T-helper 17 cell (primary cell): ENCODE measurements around the gene CLMN. TPM values are rescaled to one million over a fixed set of nuclear protein-coding genes. Genes with fewer than 3 reads are reported as not detected.

Source experiments
- ATAC-seq: fragments of 150-1000 bp; cut with Tn5 transposase; 2 replicates; pipeline ENCODE4 v1.10.0; 2021; ENCODE audit warnings: mild to moderate bottlenecking, moderate library complexity
- DNase-seq, 3 donors: peaks; one replicate each; pipeline versions ENCODE4 v3.0.0 to v3.0.0-alpha.2; 2020 to 2021
- H3K9me3 ChIP-seq: one replicate; pipeline ENCODE4 v1.7.0; 2013; ENCODE audit warnings: low read length, mild to moderate bottlenecking; ENCODE audit not compliant: control insufficient read depth, poor library complexity, severe bottlenecking
- H3K27ac Mint-ChIP-seq: one replicate; pipeline ENCODE4 v1.8.0; 2022; ENCODE audit warnings: mild to moderate bottlenecking, moderate library complexity, mixed read lengths
- H3K27me3 Mint-ChIP-seq: one replicate; pipeline ENCODE4 v1.8.0; 2022; ENCODE audit warnings: mixed read lengths
- H3K36me3 Mint-ChIP-seq: one replicate; pipeline ENCODE4 v1.8.0; 2022; ENCODE audit warnings: low read depth, mixed read lengths
- H3K4me1 Mint-ChIP-seq: one replicate; pipeline ENCODE4 v1.8.0; 2022; ENCODE audit warnings: mild to moderate bottlenecking, mixed read lengths
- H3K4me3 Mint-ChIP-seq: one replicate; pipeline ENCODE4 v1.8.0; 2022; ENCODE audit warnings: mild to moderate bottlenecking, moderate library complexity, mixed read lengths
- total RNA-seq, 4 donors: library from RNA in 2 of 4; stranded (reverse) in 2 of 4; gene quantifications; one replicate each; pipeline ENCODE4 v1.2.3 and lab custom pipeline; 2022 to 2026

The CLMN gene
- total RNA-seq, 2 donors from 2014 or later: 0.26 to 1.3 TPM

DNA sequence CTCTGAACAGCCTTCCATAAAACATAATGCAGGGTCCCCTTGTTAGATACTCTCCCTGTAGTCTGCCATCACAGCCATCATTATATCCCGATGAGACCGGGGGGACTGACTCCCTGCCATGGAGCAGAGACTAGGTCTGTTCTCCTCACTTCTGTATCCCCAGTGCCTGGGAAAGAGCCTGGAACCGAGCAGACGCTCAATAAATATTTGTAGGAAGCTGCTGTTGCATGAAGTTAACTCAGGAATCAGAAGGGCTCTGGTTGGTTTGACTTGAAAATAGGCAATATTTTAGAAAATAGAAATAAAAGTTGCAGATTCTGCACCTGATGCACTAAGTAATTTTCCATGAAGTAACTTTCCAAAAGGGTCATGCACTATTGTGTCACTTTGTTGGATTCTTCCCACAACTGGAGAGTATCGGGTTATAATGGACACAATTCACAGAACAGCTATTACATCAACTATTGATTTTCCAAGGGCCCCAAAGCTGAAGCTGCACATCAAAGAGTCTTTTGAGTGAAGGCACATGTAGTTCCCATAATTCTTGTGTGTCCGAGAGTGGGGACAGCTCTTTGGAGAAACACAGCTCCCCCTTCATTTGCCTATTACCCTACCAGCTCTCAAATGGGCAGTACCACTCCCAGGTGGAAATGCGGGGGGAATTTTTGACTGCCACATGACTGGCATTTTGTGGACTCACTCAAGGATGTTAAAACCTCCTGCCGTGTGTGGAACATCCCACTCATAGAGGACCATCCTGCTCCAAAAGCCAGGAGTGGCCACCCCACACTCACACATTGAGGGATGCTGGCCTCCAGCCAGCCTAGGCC, 18.8 kb downstream of the CLMN start:
- ATAC-seq: no peak
- H3K27ac Mint-ChIP-seq: no peak overlapping the region
- H3K4me3 Mint-ChIP-seq: no peak overlapping the region
- H3K4me1 Mint-ChIP-seq: no peaks in the 10 kb centered on the region
- H3K27me3 Mint-ChIP-seq: peaks cover 65% of the 10 kb centered on the region
- peaks cover 3% of the 10 kb centered on the region for H3K36me3 Mint-ChIP-seq
- no peak for DNase-seq
- H3K9me3 ChIP-seq: no peaks in the 10 kb centered on the region

DNA sequence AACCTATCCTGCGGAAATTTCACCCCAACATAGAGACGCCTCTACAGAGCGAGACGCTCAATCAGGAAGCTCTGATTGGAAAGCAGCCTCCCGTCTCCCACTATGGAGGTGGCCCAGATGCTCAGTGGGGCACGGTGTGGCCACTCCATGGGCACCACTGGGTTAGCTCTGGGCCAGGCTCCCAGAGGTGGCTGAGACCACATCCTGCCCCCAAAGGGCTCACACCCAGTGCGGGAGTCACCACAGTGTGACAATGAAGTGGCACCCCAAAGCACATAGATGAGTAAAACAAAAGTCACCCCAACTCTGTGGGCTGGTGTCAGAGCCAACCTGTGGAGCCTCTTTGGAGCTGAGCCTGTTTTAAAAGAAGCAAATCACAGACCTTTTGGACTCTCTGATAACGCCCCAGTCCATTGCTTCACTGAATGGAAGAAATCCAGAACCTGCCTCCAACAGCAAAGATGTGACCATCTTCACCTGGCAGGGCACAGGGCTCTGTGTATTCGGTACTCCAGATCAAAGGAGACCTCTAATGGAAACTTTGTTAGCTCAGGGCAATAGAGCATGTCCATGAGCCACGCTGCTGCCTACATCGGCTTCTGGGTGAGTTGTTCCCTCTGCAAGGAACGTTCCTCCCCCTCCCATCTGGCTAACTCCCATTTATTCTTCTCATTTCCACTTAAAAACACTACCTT, 19.6 kb downstream of the CLMN start:
- peaks cover 5% of the 10 kb centered on the region for H3K36me3 Mint-ChIP-seq
- H3K27me3 Mint-ChIP-seq: peaks cover 62% of the 10 kb centered on the region
- H3K4me1 Mint-ChIP-seq: no peaks in the 10 kb centered on the region
- no peak for DNase-seq
- ATAC-seq: no peak
- H3K27ac Mint-ChIP-seq: no peak overlapping the region
- no peak overlapping the region for H3K4me3 Mint-ChIP-seq
- no peaks in the 10 kb centered on the region for H3K9me3 ChIP-seq

DNA sequence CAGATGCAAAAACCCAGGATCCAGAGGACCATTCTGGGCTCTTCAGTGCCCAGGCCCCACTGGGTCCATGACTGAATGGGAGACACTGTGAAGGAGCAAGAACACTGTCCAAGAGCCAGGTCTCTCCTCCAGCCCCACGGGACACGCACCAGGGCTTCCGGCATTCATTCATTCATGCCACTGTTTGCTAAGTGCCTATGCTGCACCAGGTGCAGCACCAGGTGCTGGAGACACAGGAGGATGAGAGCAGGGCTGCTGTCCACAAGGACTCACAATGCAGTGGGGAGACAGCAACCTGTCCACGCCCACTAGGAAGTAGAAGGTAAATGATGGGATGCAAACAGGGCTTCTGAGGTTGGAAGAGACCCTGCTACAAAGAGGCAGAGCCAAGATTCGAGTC, 20.4 kb downstream of the CLMN start:
- H3K9me3 ChIP-seq: no peaks in the 10 kb centered on the region
- peaks cover 5% of the 10 kb centered on the region for H3K36me3 Mint-ChIP-seq
- no peaks in the 10 kb centered on the region for H3K4me1 Mint-ChIP-seq
- no peak for ATAC-seq
- H3K27ac Mint-ChIP-seq: no peak overlapping the region
- no peak for DNase-seq
- no peak overlapping the region for H3K4me3 Mint-ChIP-seq
- peaks cover 59% of the 10 kb centered on the region for H3K27me3 Mint-ChIP-seq

DNA sequence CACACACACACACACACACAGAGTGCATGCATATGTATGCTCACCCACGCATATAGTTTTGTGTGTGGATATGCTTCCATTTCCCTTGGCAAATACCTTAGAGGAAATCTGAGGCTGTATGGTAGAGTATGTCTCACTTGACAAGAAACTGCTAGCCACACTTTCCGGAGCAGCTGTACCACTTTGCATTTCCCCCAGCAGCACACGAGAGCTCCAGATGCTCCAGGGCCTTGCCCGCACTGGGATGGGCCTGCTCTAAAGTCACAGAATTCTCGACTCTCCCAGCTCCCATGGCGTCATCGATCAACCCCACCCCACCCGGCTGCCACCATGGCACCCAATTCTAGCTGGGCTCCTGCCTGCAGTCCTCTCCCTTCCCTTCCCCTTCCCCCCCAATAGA, 21.9 kb downstream of the CLMN start:
- Mint-ChIP-seq H3K4me3 (no peak overlapping the region), H3K4me1 (no peaks in the 10 kb centered on the region), H3K27me3 (peaks cover 56% of the 10 kb centered on the region), H3K36me3 (peaks cover 5% of the 10 kb centered on the region), H3K27ac (no peak overlapping the region)
- H3K9me3 ChIP-seq: no peaks in the 10 kb centered on the region
- ATAC-seq: no peak
- DNase-seq: no peak

DNA sequence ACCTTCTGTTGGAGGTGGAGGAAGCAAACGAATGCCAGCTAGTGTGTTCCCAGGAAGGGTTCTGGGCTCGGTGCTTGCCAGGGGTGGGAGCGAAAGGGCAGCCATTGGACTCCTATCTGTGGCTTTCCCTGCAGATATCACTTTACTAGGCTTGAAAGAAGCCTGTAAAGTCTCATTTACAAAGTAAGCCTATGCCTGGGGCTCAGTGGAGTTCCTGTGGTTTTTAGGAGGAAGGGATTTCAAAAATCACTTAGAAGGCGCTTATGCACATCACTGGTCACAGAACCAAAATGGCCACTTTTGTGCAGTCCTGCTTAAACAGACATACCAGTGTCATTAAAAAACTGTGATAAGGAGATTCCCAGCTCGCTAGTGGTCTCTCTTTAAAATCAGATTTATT, 22.7 kb downstream of the CLMN start:
- Mint-ChIP-seq H3K27ac (no peak overlapping the region), H3K4me3 (no peak overlapping the region), H3K27me3 (peaks cover 55% of the 10 kb centered on the region), H3K4me1 (no peaks in the 10 kb centered on the region), H3K36me3 (peaks cover 5% of the 10 kb centered on the region)
- no peaks in the 10 kb centered on the region for H3K9me3 ChIP-seq
- no peak for ATAC-seq
- DNase-seq: no peak

DNA sequence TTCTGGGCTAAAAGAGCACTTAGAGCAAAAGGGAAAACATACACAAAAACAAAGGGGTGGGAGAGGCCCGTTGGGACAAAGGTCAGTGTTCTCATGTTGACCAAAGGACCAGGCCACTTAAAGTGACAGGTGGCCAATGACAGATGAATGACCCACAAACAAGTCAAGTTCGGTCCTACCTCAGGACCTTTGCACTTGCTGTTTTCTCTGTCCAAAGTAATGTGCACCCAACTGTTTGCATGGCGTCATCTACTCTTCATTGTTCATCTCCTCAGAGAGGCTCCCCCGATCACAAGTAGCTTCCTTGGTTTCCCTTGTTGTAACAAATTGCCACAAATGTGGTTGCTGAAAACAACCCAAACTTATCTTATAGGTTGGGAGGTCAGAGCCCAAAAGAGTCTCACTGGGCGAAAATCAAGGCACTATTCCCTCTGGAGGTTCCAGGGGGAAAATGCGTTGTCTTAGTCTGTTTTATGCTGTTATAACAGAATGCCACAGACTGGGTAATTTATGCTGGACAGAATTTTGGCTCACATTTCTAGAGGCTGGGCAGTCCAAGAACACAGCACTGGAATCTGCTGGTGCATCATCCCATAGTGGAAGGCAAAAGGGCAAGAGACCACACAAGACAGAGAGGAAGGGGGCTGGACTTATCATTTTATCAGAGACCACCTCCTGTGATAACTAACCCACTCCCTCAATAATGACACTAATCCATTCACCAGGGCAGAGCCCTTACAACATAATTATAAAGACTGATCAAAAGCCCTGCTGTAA, 23.9 kb downstream of the CLMN start:
- ATAC-seq: no peak

DNA sequence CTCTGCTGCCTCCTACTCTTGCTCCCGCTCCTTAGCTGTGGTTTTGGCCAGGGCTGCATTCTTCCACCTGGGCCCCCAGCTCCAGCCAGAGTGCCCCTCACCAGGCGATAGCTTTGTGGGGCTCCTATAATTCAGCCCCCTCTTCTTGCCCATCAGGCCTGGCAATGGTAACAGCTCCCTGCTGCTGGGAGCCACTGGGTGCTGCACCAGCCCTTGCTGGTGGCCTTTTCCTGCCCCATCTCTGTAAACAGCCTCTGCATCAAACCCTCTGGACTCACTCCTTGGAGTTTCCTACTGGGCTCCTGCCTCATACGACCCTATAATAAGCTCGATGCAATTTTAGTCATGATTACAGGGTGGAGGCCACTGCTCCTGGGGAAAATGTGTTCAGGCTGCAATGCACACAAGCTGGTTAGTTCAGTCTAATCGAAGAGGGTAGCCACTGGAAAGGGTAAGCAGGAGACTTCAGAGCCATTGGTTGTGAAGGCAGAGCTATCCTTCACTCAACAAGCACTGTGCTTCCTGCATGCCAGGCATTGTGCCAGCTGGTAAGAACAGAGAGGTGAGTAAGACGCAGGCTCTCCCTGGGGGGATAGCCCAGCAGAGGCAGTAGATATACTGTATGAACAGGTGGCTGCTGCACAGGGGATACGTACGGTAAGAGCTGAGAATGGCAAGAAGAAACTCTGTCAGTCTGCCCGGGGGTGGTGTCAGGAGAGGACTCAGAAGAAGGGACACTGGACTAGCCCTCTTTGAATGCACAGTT, 24.7 kb downstream of the CLMN start:
- peaks cover 46% of the 10 kb centered on the region for H3K27me3 Mint-ChIP-seq
- H3K9me3 ChIP-seq: no peaks in the 10 kb centered on the region
- no peak overlapping the region for H3K4me3 Mint-ChIP-seq
- no peaks in the 10 kb centered on the region for H3K4me1 Mint-ChIP-seq
- H3K36me3 Mint-ChIP-seq: peaks cover 2% of the 10 kb centered on the region
- ATAC-seq: no peak
- DNase-seq: no peak
- H3K27ac Mint-ChIP-seq: no peak overlapping the region

More for the DNA sequence above, 23.9 kb downstream of the CLMN start:
- H3K27ac Mint-ChIP-seq: no peak overlapping the region
- no peaks in the 10 kb centered on the region for H3K4me1 Mint-ChIP-seq
- no peak overlapping the region for H3K4me3 Mint-ChIP-seq
- peaks cover 2% of the 10 kb centered on the region for H3K36me3 Mint-ChIP-seq
- H3K27me3 Mint-ChIP-seq: peaks cover 49% of the 10 kb centered on the region
- DNase-seq: no peak
- no peaks in the 10 kb centered on the region for H3K9me3 ChIP-seq

DNA sequence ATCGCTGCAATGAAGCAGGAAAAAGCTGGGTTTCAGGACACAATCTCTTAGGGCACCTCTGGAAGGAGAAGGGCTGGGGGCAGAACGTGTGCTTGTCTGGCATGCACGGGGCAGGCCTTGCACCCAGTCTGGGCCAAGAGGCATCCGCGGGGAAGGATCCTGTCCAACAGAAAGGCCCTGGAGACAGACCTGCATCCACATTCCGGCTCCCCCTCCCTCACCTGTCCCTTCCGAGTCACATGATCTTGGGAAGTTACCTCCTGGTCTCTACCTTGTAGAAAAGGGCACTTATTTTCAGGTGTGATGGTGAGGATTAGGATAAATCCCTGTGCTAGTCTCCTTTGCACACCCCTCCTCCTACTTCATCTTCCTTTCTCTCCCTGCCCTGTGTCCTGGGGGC, 25.4 kb downstream of the CLMN start:
- Mint-ChIP-seq H3K27ac (no peak overlapping the region), H3K4me1 (no peaks in the 10 kb centered on the region), H3K4me3 (no peak overlapping the region), H3K36me3 (peaks cover 2% of the 10 kb centered on the region), H3K27me3 (peaks cover 39% of the 10 kb centered on the region)
- H3K9me3 ChIP-seq: no peaks in the 10 kb centered on the region
- ATAC-seq: no peak
- DNase-seq: no peak

DNA sequence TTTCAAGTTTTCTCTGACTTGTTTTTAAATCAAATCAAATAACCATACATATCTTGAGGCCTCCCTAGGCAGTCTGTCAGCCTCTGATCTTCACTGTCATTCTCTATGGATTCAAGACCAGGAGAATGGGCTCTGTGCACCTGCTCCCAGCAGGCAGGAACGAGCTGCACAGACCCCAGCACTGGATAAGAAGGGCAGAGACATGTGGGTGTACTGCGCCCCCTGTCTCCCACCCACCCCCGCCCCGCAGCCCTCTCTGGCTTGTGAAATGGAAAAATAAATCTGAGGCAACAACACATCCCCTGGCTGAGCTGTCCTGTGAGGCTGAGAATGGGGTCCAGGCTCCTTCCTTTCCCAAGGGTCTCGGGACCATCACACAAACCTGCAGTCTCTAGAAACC, 26.3 kb downstream of the CLMN start:
- Mint-ChIP-seq H3K4me1 (no peaks in the 10 kb centered on the region), H3K27me3 (peaks cover 36% of the 10 kb centered on the region)
- H3K9me3 ChIP-seq: no peaks in the 10 kb centered on the region

DNA sequence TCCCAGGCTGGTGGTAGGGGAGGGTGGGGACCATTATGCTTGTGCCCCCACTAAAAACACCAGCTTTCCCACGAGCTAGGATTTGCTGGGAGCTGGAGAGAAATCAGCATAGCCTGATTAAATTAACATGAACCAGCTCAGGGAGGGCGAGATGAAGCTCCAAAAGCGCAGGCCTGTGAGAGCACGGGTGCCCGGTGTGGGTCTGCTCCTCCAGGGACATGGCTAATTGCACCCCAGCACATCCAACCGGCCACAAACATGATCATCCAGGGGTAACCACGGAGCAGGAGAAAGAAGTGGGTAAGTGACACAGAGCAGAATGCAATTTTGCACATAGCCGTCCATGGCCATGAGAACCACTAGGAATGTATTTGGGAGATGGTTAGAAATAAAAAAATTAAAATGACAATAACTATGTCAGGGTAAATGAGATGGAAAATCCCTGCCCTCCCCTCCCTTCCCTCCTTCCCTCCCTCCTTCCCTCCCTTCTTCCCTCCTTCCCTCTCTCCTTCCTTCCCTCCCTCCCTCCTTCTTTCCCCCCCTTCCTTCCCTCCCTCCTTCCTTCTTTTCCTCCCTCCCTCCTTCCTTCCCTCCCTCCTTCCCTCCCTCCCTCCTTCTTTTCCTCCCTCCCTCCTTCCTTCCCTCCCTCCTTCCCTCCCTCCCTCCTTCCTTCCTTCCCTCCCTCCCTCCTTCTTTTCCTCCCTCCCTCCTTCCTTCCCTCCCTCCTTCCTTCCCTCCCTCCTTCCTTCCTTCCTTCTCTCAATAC, 26.9 kb downstream of the CLMN start:
- ATAC-seq: no peak
- Mint-ChIP-seq H3K27ac (no peak overlapping the region), H3K4me3 (no peak overlapping the region), H3K4me1 (no peaks in the 10 kb centered on the region), H3K36me3 (peaks cover 2% of the 10 kb centered on the region), H3K27me3 (peaks cover 35% of the 10 kb centered on the region)
- no peak for DNase-seq
- H3K9me3 ChIP-seq: no peaks in the 10 kb centered on the region

More for the DNA sequence above, 26.3 kb downstream of the CLMN start:
- Mint-ChIP-seq H3K27ac (no peak overlapping the region), H3K4me3 (no peak overlapping the region), H3K36me3 (peaks cover 2% of the 10 kb centered on the region)
- ATAC-seq: no peak
- no peak for DNase-seq

DNA sequence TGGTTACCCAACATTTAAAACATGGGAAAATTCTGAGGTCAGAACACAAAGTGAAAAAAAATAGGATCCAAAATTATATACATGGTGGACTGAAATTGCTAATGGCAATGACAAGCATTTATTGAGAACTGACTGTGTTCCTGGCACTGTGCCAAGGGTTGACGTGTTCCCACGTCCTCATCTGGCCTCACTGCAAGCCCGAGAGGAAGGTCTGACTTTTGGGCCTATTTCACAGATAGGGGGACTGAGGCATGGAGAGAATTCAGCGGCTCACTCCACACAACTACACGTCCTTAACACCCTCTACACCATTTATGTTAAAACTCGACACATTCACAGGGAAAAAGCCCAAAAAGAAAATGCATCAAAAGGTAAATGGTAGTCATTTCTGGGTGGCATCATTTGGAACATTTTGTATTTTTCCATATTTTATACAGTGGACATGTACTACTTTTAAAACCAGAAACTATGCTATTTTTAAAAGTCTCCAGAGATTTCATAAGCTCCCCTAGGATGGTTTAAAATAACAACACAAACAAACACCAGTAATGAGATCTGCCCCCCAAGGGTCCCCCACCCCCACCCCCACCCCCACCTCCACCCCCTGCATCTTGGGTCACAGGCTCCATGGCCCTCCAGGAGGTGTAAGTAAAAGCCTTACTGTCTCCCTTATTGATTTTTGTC, 27.7 kb downstream of the CLMN start:
- no peak for DNase-seq
- no peaks in the 10 kb centered on the region for H3K9me3 ChIP-seq
- Mint-ChIP-seq H3K4me3 (no peak overlapping the region), H3K36me3 (peaks cover 2% of the 10 kb centered on the region), H3K27ac (no peak overlapping the region), H3K27me3 (peaks cover 27% of the 10 kb centered on the region), H3K4me1 (no peaks in the 10 kb centered on the region)
- ATAC-seq: no peak
